CMK (cell line): ENCODE results near the gene ZFAND3.

Experiments
- DNase-seq: peaks from one replicate; pipeline ENCODE4 v3.0.0-alpha.2; 2010; ENCODE audit warnings: low read depth

Gene ZFAND3

GRCh38 chr6:37827603-37828265 is 8.2 kb downstream of the ZFAND3 start:
- no peak for DNase-seq

DNA sequence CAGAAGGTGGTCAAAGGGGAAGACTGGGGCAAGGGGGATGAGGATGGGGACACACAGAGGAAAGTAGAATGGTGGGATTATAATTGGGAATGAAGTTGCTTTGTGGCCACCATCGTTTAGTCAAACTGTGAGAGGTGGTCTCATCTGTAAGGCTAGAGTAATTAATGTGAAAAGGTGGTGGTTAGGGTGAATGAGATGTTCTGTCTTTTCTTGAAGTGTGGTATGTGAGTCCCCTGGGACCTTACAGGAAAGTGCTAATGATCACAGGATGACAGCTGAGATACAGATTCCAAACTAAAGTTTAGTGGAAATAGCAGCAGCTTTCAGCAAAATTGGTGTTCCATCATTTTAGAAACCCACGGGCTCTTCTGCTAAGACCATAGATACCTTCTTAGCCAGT is 10.7 kb downstream of the ZFAND3 start:
- DNase-seq, result no peak

GRCh38 chr6:37831457-37831856 is 11.9 kb downstream of the ZFAND3 start:
- no peak for DNase-seq

GRCh38 chr6:37835923-37836322 is 16.4 kb downstream of the ZFAND3 start:
- no peak for DNase-seq

GRCh38 chr6:37838219-37838921 is 18.8 kb downstream of the ZFAND3 start:
- no peak for DNase-seq

DNA sequence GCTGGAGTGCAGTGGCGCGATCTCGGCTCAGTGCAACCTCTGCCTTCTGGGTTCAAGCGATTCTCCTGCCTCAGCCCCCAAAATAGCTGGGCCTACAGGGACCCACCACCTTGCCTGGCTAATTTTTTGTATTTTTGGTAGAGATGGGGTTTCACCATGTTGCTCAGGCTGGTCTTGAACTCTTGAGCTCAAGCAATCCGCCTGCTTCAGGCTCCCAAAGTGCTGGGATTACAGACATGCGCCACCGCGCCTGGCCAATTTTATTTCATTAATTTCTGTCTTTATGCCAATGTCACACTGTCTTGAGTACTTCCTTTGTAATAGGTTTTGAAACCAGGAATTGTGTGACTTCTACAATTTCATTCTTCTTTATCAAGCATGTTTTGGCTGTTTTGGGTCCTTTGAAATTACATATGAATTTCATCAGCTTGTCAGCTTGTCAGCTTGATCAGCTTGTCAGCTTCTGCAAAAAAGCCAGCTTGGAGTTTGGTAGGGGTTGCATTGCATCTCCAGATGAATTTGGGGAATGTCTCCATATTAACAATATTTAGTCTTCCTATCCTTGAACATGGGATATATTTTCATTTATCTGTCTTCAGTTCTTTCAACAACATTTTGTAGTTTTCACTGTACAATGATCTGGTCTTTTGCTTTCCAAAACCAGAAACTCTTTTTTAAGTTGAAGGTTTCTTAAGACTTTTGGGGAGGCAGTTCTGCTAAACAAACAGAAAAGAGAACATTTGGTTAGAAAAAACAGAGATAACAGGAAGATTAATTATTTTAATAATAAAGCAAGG is 20.8 kb downstream of the ZFAND3 start:
- DNase-seq, result no peak

GRCh38 chr6:37840940-37841300 is 21.4 kb downstream of the ZFAND3 start:
- DNase-seq, result no peak

- DNase-seq, result no peak
Measured at GRCh38 chr6:37845026-37845911, 25.7 kb downstream of the ZFAND3 start.

- no peak for DNase-seq
Measured at GRCh38 chr6:37845930-37846329, 26.4 kb downstream of the ZFAND3 start.

GRCh38 chr6:37847704-37848103 is 28.2 kb downstream of the ZFAND3 start:
- DNase-seq, result no peak

GRCh38 chr6:37848371-37848770 is 28.8 kb downstream of the ZFAND3 start:
- DNase-seq, result no peak

- DNase-seq, result no peak
Measured at GRCh38 chr6:37850260-37850659, 30.7 kb downstream of the ZFAND3 start.

DNA sequence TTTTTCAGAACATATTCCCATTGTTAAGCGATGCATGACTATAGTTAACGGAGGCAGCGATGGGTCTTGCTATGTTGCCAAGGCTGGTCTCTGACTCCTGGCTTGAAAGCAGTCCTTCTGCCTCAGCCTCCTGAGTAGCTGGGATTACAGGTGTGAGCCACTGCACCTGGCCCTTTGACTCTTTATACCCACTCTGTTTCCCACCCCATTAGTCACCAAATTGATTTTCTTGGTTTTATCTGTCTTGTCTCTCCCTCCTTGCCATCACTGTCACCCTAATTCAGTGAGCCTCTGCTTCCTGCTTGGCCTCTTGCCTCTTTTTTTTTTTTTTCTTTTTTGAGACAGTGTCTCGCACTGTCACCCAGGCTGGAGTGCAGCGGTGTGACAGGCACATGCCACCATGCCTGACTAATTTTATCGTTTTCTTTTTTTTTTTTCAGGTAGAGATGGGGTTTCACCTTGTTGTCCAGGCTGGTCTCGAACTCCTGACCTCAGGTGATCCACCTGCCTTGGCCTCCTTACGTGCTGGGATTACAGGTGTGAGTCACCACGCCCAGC is 31.3 kb downstream of the ZFAND3 start:
- no peak for DNase-seq

GRCh38 chr6:37851997-37852524 is 32.5 kb downstream of the ZFAND3 start:
- DNase-seq, result no peak

GRCh38 chr6:37856285-37856684 is 36.8 kb downstream of the ZFAND3 start:
- DNase-seq, result no peak

GRCh38 chr6:37858363-37858762 is 38.8 kb downstream of the ZFAND3 start:
- no peak for DNase-seq

DNA sequence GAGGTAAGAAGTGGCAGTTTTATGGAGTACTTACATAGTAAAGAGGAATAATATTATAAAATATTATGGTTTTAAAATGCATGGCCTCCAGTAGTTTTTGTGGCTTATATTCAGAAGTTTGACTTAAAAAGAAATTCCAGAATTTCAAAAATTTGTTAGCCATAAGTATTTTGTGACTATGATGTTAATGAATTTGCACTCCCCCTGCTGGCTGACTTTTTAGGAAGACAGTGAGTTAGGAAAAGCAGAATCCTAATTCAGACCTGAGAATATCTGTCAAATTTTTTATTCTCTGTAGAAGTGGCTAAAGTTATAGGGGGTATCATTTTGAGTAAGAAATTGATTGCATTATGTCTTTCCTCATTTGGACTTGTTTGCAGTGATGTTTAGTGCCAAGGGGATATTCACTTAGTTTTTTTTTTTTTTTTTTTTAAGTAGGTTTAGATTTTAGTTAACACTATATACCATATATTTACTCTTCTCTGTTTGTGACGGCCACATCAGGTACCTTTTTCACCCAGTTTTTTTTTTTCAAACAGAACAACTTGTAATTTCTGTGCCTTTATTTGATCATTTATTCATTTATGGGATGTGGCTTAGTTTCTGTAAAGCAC is 40.8 kb downstream of the ZFAND3 start:
- no peak for DNase-seq

GRCh38 chr6:37861452-37861851 is 41.9 kb downstream of the ZFAND3 start:
- DNase-seq, result no peak

- no peak for DNase-seq
Measured at GRCh38 chr6:37862430-37862829, 42.9 kb downstream of the ZFAND3 start.

DNA sequence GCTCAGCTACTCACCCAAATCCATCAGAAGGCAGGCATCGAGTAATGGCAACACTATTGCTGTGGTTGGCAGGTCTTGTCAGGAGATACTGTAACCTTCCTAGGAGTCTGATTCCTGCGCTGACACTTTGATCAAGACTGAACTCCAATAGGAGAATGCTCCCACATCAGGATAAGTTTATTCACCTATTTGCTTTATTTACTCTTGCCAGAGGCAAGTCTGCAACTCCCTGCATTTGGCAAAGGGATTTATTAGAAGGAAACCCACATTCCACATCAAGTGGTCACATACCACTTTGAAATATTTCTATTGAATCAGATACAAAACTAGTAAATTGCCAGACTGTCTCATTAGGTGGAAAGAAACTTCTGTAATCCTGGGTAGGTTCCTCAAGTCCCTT is 43.5 kb downstream of the ZFAND3 start:
- no peak for DNase-seq

GRCh38 chr6:37864250-37864649 is 44.7 kb downstream of the ZFAND3 start:
- no peak for DNase-seq
